ENCODE results near the gene AIDA.
"Not testable (repeated sequence)": the region's sequence is repeated elsewhere in the genome, so short reads cannot be mapped to it uniquely, and the experiment has no call there.

The AIDA gene

DNA sequence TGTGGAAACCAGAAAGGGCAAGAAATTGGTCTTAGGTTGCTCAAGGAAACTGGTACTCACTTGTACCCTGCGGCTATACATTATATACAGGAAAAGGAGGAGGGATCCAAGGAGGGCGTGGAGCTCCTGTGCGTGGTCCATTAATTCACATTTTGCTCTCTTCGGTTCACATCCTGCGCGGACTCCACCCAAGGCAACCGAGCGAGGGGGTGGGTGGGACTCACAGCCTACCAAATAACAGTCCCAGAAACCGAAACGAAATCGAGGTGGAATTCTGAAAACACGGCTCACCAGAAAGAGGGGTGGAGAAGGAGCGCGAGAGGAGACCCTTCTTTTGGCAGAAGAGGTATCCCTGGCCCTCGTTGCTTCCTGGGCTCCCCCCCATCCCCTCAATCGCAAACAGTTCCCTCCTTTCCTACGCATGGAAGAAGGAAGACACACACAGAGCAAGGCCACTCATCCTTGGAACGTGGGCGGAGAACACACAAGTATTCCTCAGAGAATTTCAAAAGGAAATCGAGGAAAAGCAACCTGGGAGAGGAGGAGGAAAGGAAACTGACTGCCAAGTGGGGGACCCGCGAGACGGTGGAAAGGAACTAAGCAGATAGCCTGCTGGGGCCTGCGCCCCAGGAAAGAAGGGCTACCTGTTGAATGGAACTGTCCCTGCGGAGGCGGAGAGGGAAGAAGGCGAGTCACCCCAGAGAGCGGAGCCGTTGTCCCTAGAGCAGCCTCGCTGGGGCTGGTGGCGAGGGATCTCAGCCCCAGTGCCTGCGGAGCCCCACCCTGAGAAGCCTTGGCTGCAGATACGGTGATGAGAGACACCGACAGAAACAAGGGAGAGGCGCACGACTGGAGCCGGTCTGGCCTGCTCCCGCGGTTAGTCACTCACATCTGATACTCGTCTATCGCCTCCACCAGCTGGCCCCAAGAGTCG lies 705 bp downstream of the AIDA start:
- DNase-seq = peak; percentile 65

DNA sequence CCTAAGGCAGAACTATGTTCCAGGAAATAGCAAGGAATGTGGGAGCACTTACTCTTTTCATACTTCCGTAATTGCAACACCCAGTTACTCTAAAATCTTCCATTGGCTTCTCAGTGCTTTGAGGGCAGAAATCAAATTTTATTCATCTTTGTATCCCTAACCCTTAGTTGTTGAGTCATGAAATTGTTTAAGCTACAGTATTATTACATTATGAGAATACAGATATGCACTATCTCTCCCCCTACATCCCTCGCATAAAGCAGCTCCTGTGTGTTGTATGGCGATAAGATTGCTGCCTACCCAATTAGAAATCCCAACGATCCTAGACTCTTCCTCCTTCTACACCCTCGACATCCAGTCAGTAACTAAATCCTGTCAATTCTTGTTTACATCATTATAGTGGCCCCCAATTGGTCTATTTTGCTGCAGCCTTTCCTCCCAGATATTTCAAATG lies 2.6 kb downstream of the AIDA start:
- no peak for DNase-seq

DNA sequence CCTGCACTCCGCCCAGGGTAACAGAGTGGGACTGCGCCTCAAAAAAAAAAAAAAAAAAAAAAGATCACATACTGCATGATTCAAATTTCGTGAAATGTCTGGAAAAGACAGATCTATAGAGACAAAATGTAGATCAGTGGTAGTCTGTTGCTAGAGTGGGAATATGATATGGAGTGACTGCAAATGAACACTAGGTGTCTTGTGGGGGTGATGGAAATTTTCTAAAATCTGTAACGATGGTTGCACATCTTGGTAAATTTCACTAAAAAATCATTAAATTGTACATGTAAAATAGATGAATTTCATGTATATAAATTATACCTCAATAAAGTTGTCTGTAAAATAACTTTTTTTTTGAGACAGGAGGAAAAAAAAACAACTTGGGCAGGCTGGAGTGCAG lies 5.5 kb downstream of the AIDA start:
- DNase-seq = no peak

DNA sequence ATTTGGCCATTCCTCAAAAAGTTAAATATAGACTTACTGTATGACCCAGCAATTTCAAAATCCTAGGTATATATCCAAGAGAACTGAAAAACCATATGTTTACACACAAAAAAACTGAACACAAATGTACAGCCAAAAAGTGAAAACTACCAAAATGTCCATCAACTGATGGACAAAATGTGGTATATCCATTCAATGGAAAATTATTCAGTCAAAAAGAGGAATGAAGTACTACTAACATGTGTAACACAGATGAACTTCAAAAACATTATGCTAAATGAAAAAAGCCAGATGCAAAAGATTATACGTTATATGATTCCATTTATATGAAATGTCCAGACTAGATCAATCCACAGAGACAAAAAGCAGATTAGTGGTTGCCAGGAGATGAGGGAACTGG lies 8.0 kb downstream of the AIDA start:
- no peak for DNase-seq

DNA sequence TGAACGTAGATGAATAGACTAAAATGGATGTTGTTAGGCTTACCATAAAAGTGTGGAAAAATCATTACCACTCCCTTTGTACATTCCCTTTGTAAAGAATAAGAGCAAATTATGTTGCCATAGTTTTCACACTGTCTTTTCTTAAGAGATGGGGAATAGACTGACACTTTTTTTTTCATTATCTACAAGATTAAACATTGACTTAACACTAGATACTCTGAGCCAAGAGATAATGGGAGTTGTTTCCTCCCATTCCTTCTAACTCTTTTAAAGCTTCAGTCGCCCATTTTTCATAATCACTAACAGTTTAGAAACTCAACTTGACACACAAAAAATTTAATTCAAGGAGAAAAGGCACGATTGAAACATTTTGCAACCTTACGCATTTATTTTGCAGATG lies 10.1 kb downstream of the AIDA start:
- DNase-seq = no peak

DNA sequence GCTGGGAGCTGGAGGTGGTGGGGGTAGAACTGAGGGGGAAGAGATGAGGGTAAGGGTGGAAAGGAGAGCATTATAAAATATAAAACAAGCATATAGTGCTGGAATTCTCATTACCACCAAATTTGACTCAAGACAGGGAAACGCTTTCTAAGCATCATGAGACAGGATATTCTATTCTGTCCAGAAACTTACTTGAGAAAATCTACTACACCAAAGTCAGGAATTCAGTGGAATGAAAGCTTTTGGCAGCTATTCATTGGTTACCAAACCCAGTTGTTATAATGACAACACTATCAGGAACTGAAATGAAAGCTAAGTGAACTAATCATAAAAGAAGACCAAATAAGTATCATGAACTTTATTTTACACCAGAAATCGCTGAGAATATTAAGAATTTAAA lies 14.5 kb downstream of the AIDA start:
- no peak for DNase-seq

DNA sequence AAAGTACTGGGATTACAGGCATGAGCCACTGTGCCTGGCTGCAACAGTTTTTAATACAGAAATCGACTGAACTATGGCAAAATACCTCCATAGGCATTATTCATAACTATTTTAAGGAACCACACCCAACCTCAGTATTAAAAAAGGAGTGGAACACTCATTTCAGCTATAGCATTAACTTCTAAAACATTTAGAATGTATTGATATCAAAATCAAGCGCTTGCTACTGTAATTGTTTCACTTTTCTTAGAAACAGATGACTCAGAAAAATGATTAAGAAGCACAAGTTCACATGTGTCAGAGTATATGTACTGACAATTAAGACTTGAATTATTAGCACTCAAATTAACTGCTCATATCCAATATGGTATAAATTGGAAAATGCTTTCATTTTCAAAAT lies 15.1 kb downstream of the AIDA start:
- no peak for DNase-seq

DNA sequence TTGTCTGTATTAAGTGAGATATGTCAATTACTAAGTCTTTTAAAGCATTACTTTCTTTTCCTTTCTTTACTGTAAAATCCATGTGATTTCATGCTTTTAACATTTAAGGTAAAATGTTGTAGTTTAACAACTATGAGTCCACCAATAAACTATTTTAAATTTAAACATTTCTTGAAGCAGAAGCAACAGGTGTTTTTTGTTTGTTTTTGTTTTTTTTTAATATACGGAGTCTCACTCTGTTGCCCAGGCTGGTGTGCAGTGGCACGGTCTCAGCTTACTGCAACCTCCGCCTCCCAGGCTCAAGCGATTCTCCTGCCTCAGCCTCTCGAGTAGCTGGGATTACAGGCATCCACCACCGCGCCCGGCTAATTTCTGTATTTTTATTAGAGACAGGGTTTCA lies 15.6 kb downstream of the AIDA start:
- no peak for DNase-seq

DNA sequence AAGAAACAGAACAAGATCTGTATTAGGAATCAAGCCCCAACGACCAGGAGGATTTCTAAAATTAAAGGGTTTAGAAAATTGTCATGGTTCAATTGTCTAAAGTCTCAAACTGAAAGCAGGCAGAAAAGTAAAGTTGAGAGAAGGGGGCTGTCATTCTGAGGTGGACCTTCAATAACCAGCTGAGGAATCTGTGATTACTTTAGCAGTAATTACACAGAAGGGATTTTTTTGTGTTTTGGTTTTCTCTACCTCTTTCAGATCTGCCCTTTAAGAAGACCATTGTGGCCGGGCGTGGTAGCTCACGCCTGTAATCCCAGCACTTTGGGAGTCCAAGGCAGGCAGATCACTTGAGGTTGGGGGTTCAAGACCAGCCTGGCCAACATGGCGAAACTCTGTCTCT lies 17.4 kb downstream of the AIDA start:
- no peak for DNase-seq

DNA sequence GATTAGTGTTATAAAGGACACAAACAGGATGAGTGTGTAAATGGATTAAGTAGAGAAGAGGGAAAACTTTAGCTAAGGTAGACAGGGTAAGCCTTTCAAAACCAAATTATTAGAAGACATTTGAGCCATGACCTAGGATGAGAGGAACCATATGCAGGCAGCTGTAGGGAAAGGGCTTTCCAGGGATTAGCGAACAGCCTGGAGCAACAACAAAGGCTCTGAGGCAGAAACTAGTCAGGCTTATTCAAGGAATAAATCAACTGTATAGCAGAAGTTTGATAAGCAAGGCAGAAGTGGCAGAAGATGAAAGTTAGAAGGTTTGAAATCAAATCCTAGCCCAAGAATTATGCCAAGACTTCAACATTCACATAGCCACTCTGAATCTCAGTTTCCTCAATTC lies 21.3 kb downstream of the AIDA start:
- DNase-seq = no peak

DNA sequence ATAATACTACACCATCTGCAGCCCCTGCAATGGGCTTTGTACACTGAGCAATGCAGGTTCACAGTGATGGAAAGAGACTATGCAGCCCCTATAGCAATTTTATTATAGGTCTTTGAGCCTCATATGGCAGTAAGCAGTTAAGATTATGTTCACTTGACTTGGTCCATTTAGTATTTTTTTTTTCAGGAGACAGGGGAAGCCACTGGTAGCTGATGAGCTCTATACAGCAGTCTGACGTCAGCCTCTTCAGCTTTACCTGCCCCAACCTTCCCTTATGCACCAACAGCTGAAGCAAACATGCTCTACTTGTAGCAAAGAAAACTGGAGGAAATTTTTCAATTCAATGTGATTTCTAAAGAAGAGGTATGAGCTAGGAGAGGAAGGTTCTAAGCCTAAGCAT lies 32.2 kb downstream of the AIDA start:
- DNase-seq = no peak

DNA sequence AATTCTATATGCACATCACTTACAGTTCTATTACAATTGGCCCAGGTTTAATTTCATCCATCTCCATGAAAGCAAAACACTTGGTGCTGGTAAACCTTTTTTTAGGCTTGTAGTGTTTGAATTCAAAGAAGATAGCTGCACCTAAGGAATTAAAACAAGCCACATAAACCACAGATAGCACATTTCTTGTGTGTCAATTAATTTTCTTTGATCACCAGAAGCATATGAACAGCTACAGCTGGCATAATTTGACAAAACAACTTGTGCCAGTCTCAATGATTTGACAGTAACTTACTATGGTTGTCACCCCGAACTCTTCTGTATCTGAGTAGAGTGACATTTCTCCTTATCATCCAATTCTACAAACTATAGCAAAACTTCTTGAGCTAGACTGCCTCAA lies 42.2 kb downstream of the AIDA start:
- DNase-seq = no peak

DNA sequence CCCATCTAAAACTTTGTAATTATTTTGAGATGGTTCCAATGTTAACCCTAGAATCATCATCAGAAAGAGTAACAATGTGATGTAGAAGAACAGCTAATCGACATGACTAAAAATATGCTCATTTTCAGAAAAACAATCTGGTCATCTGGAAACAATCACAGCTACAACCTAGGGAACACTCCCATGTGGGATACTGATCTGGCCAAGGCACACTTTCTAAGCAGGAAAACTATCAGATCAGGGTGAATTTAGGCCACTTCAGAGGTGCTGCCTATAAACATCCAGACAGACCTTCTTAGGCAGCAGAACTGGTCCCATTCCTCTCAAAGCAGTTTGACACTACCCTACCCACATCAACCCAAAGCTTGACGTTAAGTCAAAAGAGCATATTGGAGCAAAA lies 43.2 kb downstream of the AIDA start:
- DNase-seq = not testable (repeated sequence)

DNA sequence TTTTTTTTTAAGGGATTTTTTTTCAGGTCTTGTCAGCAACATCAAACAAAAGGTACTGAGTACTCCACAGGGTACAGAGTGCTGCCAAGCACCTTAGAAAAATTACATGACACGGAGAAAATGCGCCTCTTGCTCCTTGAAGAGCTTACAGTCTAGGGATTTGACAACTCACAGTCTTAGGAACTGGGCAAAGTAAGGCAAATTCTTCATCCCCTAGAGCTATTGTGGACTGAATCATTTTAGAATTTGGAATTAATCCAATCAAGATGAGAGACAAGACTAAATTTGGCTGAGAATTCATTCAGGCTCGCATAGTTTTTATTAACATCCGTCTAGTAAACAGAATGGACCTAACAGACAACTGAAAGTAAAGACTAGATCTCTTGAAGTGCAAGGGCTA lies 44.1 kb downstream of the AIDA start:
- not testable (repeated sequence) for DNase-seq

DNA sequence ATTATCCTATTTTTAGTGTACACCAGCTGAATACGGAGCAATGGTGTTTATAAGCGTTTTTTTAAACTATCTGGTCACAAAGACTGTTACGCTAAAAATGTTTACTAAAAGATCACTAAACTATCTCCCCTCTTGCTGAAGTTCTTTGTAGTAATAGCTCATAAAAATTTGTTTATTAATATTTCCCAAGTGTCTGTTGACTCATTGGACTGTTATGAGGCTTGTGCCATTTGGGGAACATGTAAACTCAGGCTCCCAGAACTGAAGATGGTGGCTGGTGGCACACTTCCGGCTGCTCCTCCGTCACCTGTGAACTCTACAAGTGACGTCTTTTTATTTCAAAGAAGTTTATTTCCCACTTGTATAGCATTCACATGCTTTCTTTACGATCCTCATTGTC lies 46.3 kb downstream of the AIDA start:
- no peak for DNase-seq

DNA sequence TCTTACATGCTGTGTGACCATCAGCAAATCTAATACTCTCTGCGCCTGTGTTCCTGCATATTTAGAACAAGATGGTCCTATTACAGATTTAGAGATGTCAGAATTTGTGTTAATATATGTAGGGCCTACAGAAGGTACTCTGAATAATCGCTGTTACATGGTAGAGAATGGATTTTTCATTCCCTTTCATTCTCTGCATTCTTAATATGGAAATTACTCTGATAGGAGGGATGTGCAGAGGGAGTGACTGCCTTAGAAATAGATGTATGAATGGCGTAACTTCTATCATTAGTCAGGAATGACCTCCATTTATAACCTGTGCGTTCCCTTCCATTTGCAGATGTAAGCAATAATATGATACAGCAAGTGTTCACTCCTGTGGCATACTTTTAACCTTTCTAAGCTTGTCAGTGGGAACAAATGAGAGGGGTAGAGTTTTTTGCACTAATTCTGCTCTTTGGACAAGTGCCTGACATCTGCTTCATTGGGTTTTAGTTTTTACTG lies 48.8 kb downstream of the AIDA start:
- no peak for DNase-seq

DNA sequence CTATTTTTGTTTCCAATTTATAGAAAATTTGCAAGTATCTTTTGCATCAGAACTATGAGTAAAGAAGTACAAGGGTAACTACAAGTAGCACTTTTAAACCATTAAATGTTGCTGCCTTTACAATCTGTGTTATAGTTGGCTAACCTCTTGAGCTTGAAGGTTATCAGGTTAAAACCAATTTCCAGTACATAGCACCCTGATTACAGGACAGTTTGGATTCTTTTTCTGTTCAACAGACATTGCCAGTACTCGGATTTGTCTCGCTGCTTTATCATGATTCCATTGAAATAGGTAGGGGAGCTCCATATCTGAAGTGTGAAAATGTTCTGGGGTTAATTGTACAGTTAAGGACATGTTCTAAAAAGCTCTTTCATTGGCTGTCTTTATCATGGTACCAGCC lies 54.4 kb downstream of the AIDA start:
- DNase-seq = no peak

DNA sequence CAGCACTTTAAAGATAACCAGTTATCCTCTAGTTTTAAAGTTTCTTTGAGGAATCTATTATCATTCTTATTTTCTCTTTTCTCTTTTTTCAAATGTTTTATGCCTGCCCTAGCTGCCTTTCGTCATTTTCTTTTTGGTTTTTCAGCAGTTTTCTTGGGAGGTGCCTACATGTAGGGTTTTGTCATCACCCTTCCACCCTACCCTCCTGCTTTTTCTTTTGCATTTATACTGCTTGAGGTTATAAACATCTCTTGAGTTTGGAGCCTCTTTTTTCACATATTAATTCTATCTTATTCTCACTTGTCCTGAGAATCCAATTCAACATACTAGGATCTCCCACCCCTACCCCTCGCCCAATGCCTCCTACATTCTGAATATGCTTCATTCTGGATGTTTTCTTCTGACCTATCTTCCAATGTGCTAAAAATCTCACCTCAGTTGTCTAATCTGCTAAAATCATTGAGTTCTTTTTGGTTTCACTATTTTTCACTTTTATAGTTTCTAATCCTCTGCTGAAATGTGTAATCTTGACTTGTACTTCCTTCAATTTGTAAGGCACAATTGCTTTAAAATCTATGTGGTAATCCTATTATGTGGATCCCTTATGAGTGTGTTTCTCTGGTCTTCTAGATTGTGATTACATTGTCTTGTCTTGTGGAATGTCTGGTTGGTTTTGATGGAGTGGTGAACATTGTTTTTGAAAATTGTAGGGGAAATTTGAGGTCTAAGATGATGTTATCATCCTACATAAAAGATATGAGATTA lies 55.7 kb downstream of the AIDA start:
- no peak for DNase-seq

DNA sequence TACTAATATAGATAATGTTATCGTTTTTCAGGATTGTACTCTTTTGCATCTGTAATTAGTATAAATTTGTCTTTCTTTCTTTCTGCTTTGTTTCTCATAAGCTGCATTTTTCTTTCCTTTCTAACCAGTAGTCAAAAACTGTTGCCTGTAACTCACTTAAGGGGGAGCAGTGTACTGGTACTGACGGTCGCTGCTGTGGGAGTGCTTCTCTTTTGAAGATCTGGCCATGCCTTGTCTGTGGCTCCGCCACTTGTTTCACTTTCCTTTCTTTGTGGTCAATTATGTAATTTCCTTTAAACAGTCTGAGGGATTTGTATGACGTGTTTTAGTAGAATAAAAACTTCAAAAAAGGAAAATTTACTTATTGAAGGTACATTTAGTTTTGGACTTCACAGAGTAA lies 57.4 kb downstream of the AIDA start:
- DNase-seq = peak; percentile 72

DNA sequence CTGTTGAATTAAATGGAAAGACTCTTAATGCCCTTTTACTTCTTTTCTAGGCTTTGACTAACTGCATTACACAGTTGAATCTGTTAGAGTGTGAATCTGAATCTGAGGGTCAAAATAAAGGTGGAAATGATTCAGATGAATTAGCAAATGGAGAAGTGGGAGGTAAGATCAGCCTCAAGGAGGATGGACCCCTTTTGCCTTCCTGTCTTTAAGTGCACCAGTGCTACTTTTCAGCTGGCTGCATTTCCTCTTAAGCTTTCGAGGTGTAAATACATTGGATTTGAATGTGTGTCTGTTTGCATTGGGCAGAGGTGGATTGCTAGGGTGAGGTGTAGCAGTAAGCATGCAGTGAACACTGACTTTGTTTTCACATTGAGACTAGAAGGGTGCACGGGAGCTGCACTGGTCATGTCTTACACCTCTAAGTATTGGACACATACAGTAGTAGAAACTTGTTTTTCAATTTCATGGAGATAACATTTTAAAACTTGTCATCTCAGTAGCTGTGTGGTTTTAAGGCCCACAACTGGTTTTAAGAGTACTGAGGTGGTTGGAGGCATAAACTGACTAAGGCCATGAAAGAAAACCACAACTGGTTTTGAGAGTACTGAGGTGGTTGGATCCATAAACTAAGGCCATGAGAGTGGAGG lies 59.0 kb downstream of the AIDA start:
- peak; percentile 20 for DNase-seq

DNA sequence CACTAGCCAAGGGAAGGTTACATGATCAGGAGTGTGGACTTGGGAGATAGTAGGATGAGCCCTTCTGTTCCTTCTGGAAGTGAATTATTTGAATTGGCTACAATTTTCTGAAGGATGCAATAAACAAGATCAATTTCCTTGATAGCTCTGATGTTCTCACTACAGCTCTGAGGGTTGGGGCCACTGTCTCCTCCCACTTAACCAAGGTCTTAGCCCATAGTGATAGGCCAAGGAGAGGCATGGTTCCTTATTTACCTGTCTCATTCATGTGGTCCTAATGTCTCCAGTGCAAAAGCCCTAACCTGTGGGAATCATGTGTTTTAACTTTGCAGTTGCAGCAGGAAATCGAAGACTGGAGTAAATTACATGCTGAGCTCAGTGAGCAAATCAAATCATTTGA lies 59.6 kb downstream of the AIDA start:
- no peak for DNase-seq

DNA sequence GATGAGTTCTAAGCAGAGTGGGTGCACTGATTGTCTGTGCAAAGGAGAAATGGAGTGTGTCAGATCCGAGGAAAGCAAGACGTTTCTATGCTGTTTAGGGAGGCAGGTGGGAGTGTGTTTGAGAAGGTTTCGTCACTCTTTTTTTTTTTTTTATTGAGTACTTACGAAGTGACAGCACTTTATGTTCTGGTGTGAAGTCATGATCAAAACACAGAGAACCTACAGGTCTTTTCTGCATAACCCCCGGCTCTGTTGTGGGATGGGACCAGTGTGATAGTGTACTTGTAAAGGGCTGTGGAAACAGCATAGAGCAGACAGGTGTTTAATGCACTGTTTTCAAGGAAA lies 67.7 kb downstream of the AIDA start:
- DNase-seq = no peak

DNA sequence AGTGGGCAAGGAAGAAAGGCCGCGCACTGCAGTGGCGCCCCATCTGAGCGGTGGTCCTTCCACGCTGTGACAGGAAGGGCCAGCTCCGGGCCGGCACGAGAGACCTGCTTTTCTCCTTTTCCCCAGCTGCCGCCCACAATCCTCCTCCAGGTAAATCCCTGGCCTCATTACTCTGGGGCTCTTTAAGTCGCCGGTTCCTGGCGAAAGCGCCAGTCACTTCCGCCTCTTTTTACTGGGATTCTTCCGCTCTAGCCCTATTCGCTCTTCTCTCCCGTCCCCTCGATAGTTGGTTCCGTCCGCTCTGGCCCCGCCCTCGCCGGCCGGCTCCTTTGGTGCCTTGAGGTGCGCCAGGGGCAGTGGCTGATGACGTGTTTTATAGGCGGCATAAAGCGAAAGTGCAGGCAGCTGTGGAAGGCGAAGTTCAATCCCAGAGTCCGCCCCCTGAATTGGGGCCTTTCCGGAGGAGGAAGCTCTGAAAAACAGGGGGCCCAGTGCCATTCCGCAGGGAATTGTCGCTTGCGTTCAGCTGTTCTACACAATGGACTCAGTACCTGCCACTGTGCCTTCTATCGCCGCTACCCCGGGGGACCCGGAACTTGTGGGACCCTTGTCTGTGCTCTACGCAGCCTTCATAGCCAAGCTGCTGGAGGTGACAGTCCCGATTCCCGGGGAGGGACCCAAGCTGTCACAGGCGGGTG lies 68.2 kb downstream of the AIDA start:
- peak; percentile 97 for DNase-seq
